ENCODE results near the gene SIX2. TPM values are rescaled to one million over a fixed set of nuclear protein-coding genes. Genes with fewer than 3 reads are reported as not detected.

Gene SIX2
- total and polyA plus RNA-seq, 9 of the 15 experiments (the other 6 are each of a cell fraction or from before 2014, with no cell fraction given) = not detected

- TF ChIP-seq ZNF609 (CRISPR knock-in tag; IDR thresholded peaks at IDR 0.05; ENCODE audit: borderline replicate concordance) = no peak
- no peak for TF ChIP-seq ZNF586 (CRISPR knock-in tag; conservative IDR thresholded peaks at IDR 0.05)
- no peak for TF ChIP-seq EWSR1 (IDR thresholded peaks at IDR 0.05; ENCODE audit: borderline replicate concordance, low read depth, partially characterized antibody)
These were observed 4.2 kb upstream of the SIX2 start (continued) for GRCh38 chr2:45013229-45014015.

GRCh38 chr2:45012733-45013132 is 3.5 kb upstream of the SIX2 start:
- POLR2A ChIA-PET = interaction anchor here (0.7 to 0.9 kb wide), 3 partner anchors 12 to 56 kb away, joined by 3 read pairs; no protein-coding TSS in a partner anchor
- Histone ChIP-seq H3K4me3 (no peak overlapping the region), H3K27ac (ENCODE audit: extremely low read depth, low read depth, low read length) (no peak overlapping the region), H3K79me2 (ENCODE audit: control insufficient read depth, insufficient read depth, low read length) (no peaks in the 10 kb centered on the region), H2AFZ (ENCODE audit: low read depth, low read length) (no peak overlapping the region), H3K4me2 (ENCODE audit: insufficient read depth, low read length) (no peak overlapping the region), H4K20me1 (replicated peaks; ENCODE audit: control insufficient read depth, insufficient read depth, low read length) (no peaks in the 10 kb centered on the region; the same call in 1 of the 2 replicates), H3K27me3 (ENCODE audit: control insufficient read depth in 2 of 2, insufficient read depth in 2 of 2, low read length in 2 of 2) (peaks cover 24 to 72% of the 10 kb centered on the region in 2 experiments; a peak in 4 of 5 replicates), H3K9me1 (ENCODE audit: control insufficient read depth, insufficient read depth, low read length) (no peaks in the 10 kb centered on the region), H3K9ac (ENCODE audit: insufficient read depth in 1 of 2, low read depth in 2 of 2, low read length in 2 of 2) (no peak overlapping the region), H3K36me3 (ENCODE audit: control insufficient read depth, insufficient read depth, low read length) (no peaks in the 10 kb centered on the region), H3K9me3 (replicated peaks; ENCODE audit: control insufficient read depth, insufficient read depth, low read depth, low read length) (no peaks in the 10 kb centered on the region), H3K4me1 (replicated peaks in 1 of 2; ENCODE audit: control insufficient read depth in 2 of 2, insufficient read depth in 2 of 2, low read length in 2 of 2) (peaks cover 0 to 31% of the 10 kb centered on the region in 2 experiments; a peak in 2 of 5 replicates)
- FAIRE-seq (no peak), ATAC-seq (no peak), DNase-seq (ENCODE audit: extremely low read depth in 1 of 4, low spot score in 3 of 4) (no peak)
- 3% methylated on average over 13 of the region's 13 CpGs for WGBS (ENCODE audit: insufficient coverage, low coverage, missing lambda C conversion rate)
- intact Hi-C loops (cut with micrococcal nuclease) (no loop called here), in situ Hi-C loops (cut with MboI) (no loop called here)
- CTCF ChIA-PET (ENCODE audit: low intra/inter-chr PET ratio) = no interaction called here
- no TSS peak for BruUV-seq (replicated peaks)
- no peak for TF ChIP-seq ARID4B (CRISPR knock-in tag; IDR thresholded peaks at IDR 0.05)
- TF ChIP-seq RFX5 (IDR thresholded peaks at IDR 0.05; ENCODE audit: low read depth, low read length) = no peak
- TF ChIP-seq FOXO4 (CRISPR knock-in tag; IDR thresholded peaks at IDR 0.05) = no peak
- no peak for TF ChIP-seq HDAC8 (tag; IDR thresholded peaks at IDR 0.05)
- TF ChIP-seq RUNX1 (IDR thresholded peaks at IDR 0.05; ENCODE audit: low read depth) = no peak

Measured in K562 (cell line).